ENCODE results near the gene TRIM14. TPM values are rescaled to one million over a fixed set of nuclear protein-coding genes. Genes with fewer than 3 reads are reported as not detected.

Gene TRIM14
- total and polyA plus RNA-seq, 2 of the 4 experiments (the other 2 are of a cell fraction): 3.0 to 8.5 TPM

DNA sequence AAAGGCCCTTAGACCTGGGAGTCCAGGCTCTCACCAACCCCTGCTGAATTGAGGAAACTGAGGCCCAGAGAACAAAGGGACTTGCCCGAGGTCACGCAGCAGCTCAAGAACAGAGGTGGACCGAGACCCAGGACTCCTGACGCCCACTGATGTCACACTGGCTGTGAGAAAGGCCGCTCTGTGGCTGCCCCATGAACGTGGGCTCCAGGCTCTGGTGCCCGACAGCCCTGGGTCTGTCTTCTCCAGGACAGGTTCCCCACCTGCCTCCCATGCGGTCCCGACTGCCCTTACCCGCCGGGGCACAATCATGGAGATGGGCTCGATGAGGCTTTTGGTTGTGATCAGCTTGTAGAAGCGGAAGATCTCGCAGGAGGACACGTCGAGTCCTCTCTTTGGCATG lies 9.3 kb upstream of the TRIM14 start:
- no peak overlapping the region for H2AFZ ChIP-seq (replicated peaks; ENCODE audit: low read length, poor library complexity)
- no peak for DNase-seq
- TF ChIP-seq, protein P1, sequence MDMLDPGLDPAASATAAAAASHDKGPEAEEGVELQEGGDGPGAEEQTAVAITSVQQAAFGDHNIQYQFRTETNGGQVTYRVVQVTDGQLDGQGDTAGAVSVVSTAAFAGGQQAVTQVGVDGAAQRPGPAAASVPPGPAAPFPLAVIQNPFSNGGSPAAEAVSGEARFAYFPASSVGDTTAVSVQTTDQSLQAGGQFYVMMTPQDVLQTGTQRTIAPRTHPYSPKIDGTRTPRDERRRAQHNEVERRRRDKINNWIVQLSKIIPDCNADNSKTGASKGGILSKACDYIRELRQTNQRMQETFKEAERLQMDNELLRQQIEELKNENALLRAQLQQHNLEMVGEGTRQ (IDR thresholded peaks at IDR 0.05; ENCODE audit: low read depth, low read length): no peak
- TF ChIP-seq, protein P2, sequence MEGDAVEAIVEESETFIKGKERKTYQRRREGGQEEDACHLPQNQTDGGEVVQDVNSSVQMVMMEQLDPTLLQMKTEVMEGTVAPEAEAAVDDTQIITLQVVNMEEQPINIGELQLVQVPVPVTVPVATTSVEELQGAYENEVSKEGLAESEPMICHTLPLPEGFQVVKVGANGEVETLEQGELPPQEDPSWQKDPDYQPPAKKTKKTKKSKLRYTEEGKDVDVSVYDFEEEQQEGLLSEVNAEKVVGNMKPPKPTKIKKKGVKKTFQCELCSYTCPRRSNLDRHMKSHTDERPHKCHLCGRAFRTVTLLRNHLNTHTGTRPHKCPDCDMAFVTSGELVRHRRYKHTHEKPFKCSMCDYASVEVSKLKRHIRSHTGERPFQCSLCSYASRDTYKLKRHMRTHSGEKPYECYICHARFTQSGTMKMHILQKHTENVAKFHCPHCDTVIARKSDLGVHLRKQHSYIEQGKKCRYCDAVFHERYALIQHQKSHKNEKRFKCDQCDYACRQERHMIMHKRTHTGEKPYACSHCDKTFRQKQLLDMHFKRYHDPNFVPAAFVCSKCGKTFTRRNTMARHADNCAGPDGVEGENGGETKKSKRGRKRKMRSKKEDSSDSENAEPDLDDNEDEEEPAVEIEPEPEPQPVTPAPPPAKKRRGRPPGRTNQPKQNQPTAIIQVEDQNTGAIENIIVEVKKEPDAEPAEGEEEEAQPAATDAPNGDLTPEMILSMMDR (conservative IDR thresholded peaks at IDR 0.05; ENCODE audit: low read depth, low read length): no peak
- TF ChIP-seq RCOR1 (IDR thresholded peaks at IDR 0.05; ENCODE audit: insufficient replicate concordance, low read length) (no peak), SMC3 (IDR thresholded peaks at IDR 0.05; ENCODE audit: low read depth, low read length) (no peak), POLR2A (IDR thresholded peaks at IDR 0.05; ENCODE audit: low read depth, low read length) (no peak), RAD21 (IDR thresholded peaks at IDR 0.05; ENCODE audit: low read length) (no peak), RFX5 (IDR thresholded peaks at IDR 0.05; ENCODE audit: low read depth, low read length) (no peak), NFE2L2 (IDR thresholded peaks at IDR 0.05; ENCODE audit: low read depth, low read length) (no peak), CEBPB (IDR thresholded peaks at IDR 0.05; ENCODE audit: low read depth, low read length) (no peak), BHLHE40 (IDR thresholded peaks at IDR 0.05; ENCODE audit: low read depth, low read length) (no peak), MXI1 (IDR thresholded peaks at IDR 0.05; ENCODE audit: borderline replicate concordance, low read depth, low read length) (no peak), MAFK (IDR thresholded peaks at IDR 0.05; ENCODE audit: low read depth, low read length) (no peak), CHD1 (IDR thresholded peaks at IDR 0.05; ENCODE audit: low read depth, low read length) (no peak), FOS (IDR thresholded peaks at IDR 0.05; ENCODE audit: low read depth, low read length) (no peak), MAZ (IDR thresholded peaks at IDR 0.05; ENCODE audit: borderline replicate concordance, low read depth, low read length) (no peak)
- TF ChIP-seq, protein P3, sequence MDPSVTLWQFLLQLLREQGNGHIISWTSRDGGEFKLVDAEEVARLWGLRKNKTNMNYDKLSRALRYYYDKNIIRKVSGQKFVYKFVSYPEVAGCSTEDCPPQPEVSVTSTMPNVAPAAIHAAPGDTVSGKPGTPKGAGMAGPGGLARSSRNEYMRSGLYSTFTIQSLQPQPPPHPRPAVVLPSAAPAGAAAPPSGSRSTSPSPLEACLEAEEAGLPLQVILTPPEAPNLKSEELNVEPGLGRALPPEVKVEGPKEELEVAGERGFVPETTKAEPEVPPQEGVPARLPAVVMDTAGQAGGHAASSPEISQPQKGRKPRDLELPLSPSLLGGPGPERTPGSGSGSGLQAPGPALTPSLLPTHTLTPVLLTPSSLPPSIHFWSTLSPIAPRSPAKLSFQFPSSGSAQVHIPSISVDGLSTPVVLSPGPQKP (IDR thresholded peaks at IDR 0.05; ENCODE audit: borderline replicate concordance, low read depth, low read length): no peak
- dilution Hi-C loops (cut with HindIII; ENCODE audit: low sequenced_read_pairs, unreplicated experiment) (no loop called here), in situ Hi-C loops (cut with MboI; ENCODE audit: low sequenced_read_pairs) (no loop called here), intact Hi-C loops (cut with micrococcal nuclease) (no loop called here)
- no peak overlapping the region for H3K4me3 ChIP-seq (ENCODE audit: insufficient read depth, low read depth, low read length)
- no peaks in the 10 kb centered on the region for H3K4me1 ChIP-seq (ENCODE audit: control insufficient read depth, insufficient read depth, low read length)
- ChIA-PET POLR2A (ENCODE audit: unreplicated experiment) (no interaction called here), CTCF (interaction anchor here (1.0 kb wide), 1 partner anchor 21 kb away, joined by 6 read pairs; no protein-coding TSS in a partner anchor)
- H4K20me1 ChIP-seq (ENCODE audit: insufficient read depth, low read length): no peaks in the 10 kb centered on the region
- no peak overlapping the region for H3K4me2 ChIP-seq (ENCODE audit: low read depth, low read length)
- ATAC-seq (ENCODE audit: low read depth): no peak
- H3K9ac ChIP-seq (ENCODE audit: low read depth, low read length): no peak overlapping the region
- no peaks in the 10 kb centered on the region for H3K9me3 ChIP-seq (ENCODE audit: control insufficient read depth, insufficient read depth, low read length)
- no peak overlapping the region for H4K91ac ChIP-seq (ENCODE audit: insufficient read depth, low read depth, low read length)
- BruUV-seq (replicated peaks): no TSS peak
- no peak overlapping the region for H4K5ac ChIP-seq (ENCODE audit: low read depth, low read length)
- H3K14ac ChIP-seq (replicated peaks; ENCODE audit: low read depth, low read length): no peak overlapping the region
- H3K27me3 ChIP-seq (ENCODE audit: control insufficient read depth, insufficient read depth, low read length): no peaks in the 10 kb centered on the region; the same call in 1 of the 2 replicates
- no peak overlapping the region for H2BK15ac ChIP-seq (ENCODE audit: low read depth, low read length)
- H3K23ac ChIP-seq (ENCODE audit: low read depth, low read length): no peak overlapping the region
- H2AK5ac ChIP-seq (ENCODE audit: low read depth, low read length): no peak overlapping the region
- no peak overlapping the region for H2BK20ac ChIP-seq (ENCODE audit: low read depth, low read length)
- H3K27ac ChIP-seq (ENCODE audit: insufficient read depth, low read length): no peak overlapping the region
- H3K79me1 ChIP-seq (ENCODE audit: low read depth in 1 of 2, low read length in 2 of 2): no peaks in the 10 kb centered on the region
- WGBS, 2 experiments (ENCODE audit: extremely low coverage in 2 of 2, insufficient read length in 1 of 2): 88% methylated on average over 5 of the region's 16 CpGs; no CpG with 5 or more reads in 1 of the 2 experiments
- H2AK9ac ChIP-seq (replicated peaks; ENCODE audit: low read depth, low read length, poor library complexity): no peak overlapping the region
- no peak overlapping the region for H2BK120ac ChIP-seq (ENCODE audit: low read depth, low read length)
- H3K18ac ChIP-seq (ENCODE audit: low read depth, low read length): no peak overlapping the region
- no peaks in the 10 kb centered on the region for H3K9me1 ChIP-seq (ENCODE audit: insufficient read depth, low read length)
- no peaks in the 10 kb centered on the region for H3K36me3 ChIP-seq (ENCODE audit: control insufficient read depth, insufficient read depth, low read length)
- H4K8ac ChIP-seq (ENCODE audit: low read depth in 2 of 2, low read length in 2 of 2): no peak overlapping the region
- no peak overlapping the region for H3K56ac ChIP-seq (ENCODE audit: extremely low read depth, insufficient read depth, low read length)
- H2BK5ac ChIP-seq (ENCODE audit: low read depth, low read length, poor library complexity, severe bottlenecking): no peak overlapping the region
- H3K4ac ChIP-seq (ENCODE audit: low read depth, low read length): no peak overlapping the region

All from IMR-90 (cell line).